Spleen (tissue), 11 donors: ENCODE data around the gene SEC23IP. TPM values are rescaled to one million over a fixed set of nuclear protein-coding genes. Genes with fewer than 3 reads are reported as not detected.
A peak's percentile ranks its signal among the peaks of the same experiment; 100 is the strongest.

Experiments used
- DNase-seq: peaks from one replicate; pipeline ENCODE4 v3.0.0-alpha.2; 2020
- H3K27ac ChIP-seq, 8 donors: fragments of 200-600 bp; sonication (generic) in 7 of 8; 1 replicate in 4 of 8; 2 replicates in 4 of 8; pipeline versions ENCODE4 v1.5.0 to v1.8.0; 2016 to 2021; ENCODE audit warnings: inconsistent platforms in 4 of 8, mild to moderate bottlenecking in 4 of 8, moderate library complexity in 1 of 8
- H3K27me3 ChIP-seq, 7 donors: fragments of 200-600 bp; sonication (generic) in 6 of 7; replicated peaks in 1 of 7; 1 replicate in 4 of 7; 2 replicates in 3 of 7; pipeline versions ENCODE4 v1.5.0 to v1.8.0; 2016 to 2021; ENCODE audit warnings: inconsistent platforms in 3 of 7, mild to moderate bottlenecking in 1 of 7
- H3K36me3 ChIP-seq, 6 donors: fragments of 200-600 bp; sonication (generic) in 5 of 6; 1 replicate in 4 of 6; 2 replicates in 2 of 6; pipeline versions ENCODE4 v1.5.0 to v1.8.0; 2016 to 2021; ENCODE audit warnings: inconsistent platforms in 2 of 6
- H3K4me1 ChIP-seq, 6 donors: fragments of 200-600 bp; sonication (generic) in 5 of 6; 1 replicate in 3 of 6; 2 replicates in 3 of 6; pipeline versions ENCODE4 v1.5.0 to v1.8.0; 2016 to 2021; ENCODE audit warnings: inconsistent platforms in 3 of 6
- H3K4me3 ChIP-seq, 8 donors: fragments of 200-600 bp; sonication (generic) in 7 of 8; 1 replicate in 4 of 8; 2 replicates in 4 of 8; pipeline versions ENCODE4 v1.5.0 to v1.8.0; 2016 to 2021; ENCODE audit warnings: inconsistent platforms in 4 of 8, mild to moderate bottlenecking in 4 of 8, moderate library complexity in 2 of 8
- H3K9me3 ChIP-seq, 8 donors: fragments of 200-600 bp; sonication (generic) in 7 of 8; 1 replicate in 4 of 8; 2 replicates in 4 of 8; pipeline versions ENCODE4 v1.5.0 to v1.8.0; 2016 to 2021; ENCODE audit warnings: inconsistent platforms in 4 of 8
- POLR2A ChIP-seq, 3 donors: fragments of 450-650 bp; IDR thresholded peaks; one replicate each; pipeline ENCODE4 v1.5.1; 2017; ENCODE audit warnings: antibody characterized with exemption in 3 of 3, mild to moderate bottlenecking in 1 of 3
- POLR2AphosphoS5 ChIP-seq, 3 donors: sonication (generic); formaldehyde crosslinking; IDR thresholded peaks; one replicate each; pipeline ENCODE4 v1.5.1; 2017; ENCODE audit warnings: antibody characterized with exemption in 3 of 3
- WGBS, 5 donors: extraction: QIAGEN DNeasy Blood & Tissue Kit in 3 of 5; methylation state at CpG; one replicate each; pipeline versions ENCODE4 v1.1.5 to v1.1.7; 2013 to 2018; 5-methylcytosine and 5-hydroxymethylcytosine counted together
- intact Hi-C: fragments of 100-400 bp; cut with DNase I; formaldehyde crosslinking; loops from one replicate; pipeline ENCODE4 v1.15.0; 2023; ENCODE audit warnings: low total_unique reads
- polyA plus RNA-seq, 3 donors: library from polyadenylated mRNA; stranded (reverse); fragments of 200-250 nt; gene quantifications; one replicate each; pipeline ENCODE4 v1.2.1, GENCODE V29; 2013
- total RNA-seq, 7 donors: library from RNA; depleted of rRNA in 3 of 7; stranded (reverse); fragments of >200 nt in 3 of 7; fragmentation: NEBNext Ultra II Directional in 4 of 7; extraction: Animal tissue kit (Norgen Biotek cat#: 25700) in 4 of 7; gene quantifications; one replicate each; pipeline versions ENCODE4 v1.1.0 to v1.2.1, GENCODE V29; 2016 to 2021
- TF ChIP-seq, protein P1 (sequence below), 11 experiments: fragments of 200-600 bp in 7 of 11; fragments of 450-650 bp in 4 of 11; sonication (generic) in 4 of 11; IDR thresholded peaks in 8 of 11; conservative IDR thresholded peaks in 3 of 11; 1 replicate in 7 of 11; 2 replicates in 4 of 11; pipeline versions ENCODE4 v1.4.0 to v1.8.0; 2016 to 2021; ENCODE audit warnings: antibody characterized with exemption in 11 of 11, inconsistent platforms in 4 of 11, mild to moderate bottlenecking in 1 of 11
- donor health status: healthy with polysubstance abuse.
- donor health status: DM: no; HTN: no; CAD: no; lungs with moderate emphysema.
- donor health status: DM: no; HTN: no; CAD: no.
- donor health status: Bipolar disorder and iron deficiency.
- donor health status: healthy.
- donor health status: DM: no; HTN: no; CAD: no.
- donor health status: DM: yes; HTN: yes; CAD: no.

SEC23IP gene
- total and polyA plus RNA-seq, 10 donors = 6.8 to 59.9 (median 33.8) TPM

- DNase-seq = no peak
- WGBS, 5 donors = 73 to 89% (median 80%) methylated on average over 1 of the region's 1 CpG
- Histone ChIP-seq H3K9me3 (no peaks in the 10 kb centered on the region), H3K36me3 (peaks cover 0 to 61% (median 43%) of the 10 kb centered on the region in 6 donors), H3K4me3 (no peak overlapping the region), H3K4me1 (peaks cover 0 to 40% (median 22%) of the 10 kb centered on the region in 6 donors), H3K27me3 (no peaks in the 10 kb centered on the region), H3K27ac (no peak overlapping the region)
- TF ChIP-seq POLR2AphosphoS5 (IDR thresholded peaks at IDR 0.05) (no peak), POLR2A (IDR thresholded peaks at IDR 0.05) (no peak)
- TF ChIP-seq, protein P1, sequence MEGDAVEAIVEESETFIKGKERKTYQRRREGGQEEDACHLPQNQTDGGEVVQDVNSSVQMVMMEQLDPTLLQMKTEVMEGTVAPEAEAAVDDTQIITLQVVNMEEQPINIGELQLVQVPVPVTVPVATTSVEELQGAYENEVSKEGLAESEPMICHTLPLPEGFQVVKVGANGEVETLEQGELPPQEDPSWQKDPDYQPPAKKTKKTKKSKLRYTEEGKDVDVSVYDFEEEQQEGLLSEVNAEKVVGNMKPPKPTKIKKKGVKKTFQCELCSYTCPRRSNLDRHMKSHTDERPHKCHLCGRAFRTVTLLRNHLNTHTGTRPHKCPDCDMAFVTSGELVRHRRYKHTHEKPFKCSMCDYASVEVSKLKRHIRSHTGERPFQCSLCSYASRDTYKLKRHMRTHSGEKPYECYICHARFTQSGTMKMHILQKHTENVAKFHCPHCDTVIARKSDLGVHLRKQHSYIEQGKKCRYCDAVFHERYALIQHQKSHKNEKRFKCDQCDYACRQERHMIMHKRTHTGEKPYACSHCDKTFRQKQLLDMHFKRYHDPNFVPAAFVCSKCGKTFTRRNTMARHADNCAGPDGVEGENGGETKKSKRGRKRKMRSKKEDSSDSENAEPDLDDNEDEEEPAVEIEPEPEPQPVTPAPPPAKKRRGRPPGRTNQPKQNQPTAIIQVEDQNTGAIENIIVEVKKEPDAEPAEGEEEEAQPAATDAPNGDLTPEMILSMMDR (IDR thresholded peaks at IDR 0.05 in 8 of 11, conservative IDR thresholded peaks at IDR 0.05 in 3 of 11) = no peak
- intact Hi-C loops = loop anchor here (5.0 kb wide), 2 partner anchors 106 to 171 kb away; no protein-coding TSS in a partner anchor
These were observed 34.5 kb upstream of the SEC23IP start for GRCh38 chr10:119858063-119858462.

GRCh38 chr10:119859420-119860258 is 32.9 kb upstream of the SEC23IP start:
- TF ChIP-seq POLR2A (IDR thresholded peaks at IDR 0.05) (no peak), POLR2AphosphoS5 (IDR thresholded peaks at IDR 0.05) (no peak)
- TF ChIP-seq, protein P1 (IDR thresholded peaks at IDR 0.05 in 8 of 11, conservative IDR thresholded peaks at IDR 0.05 in 3 of 11) = peak in 9 of 11 experiments; percentile 35 to 66 (median 58)
- H3K4me3 ChIP-seq = no peak overlapping the region
- DNase-seq = no peak
- peaks cover 0 to 12% (median 9%) of the 10 kb centered on the region in 8 donors for H3K9me3 ChIP-seq
- peaks cover 0 to 45% (median 29%) of the 10 kb centered on the region in 6 donors for H3K36me3 ChIP-seq
- WGBS, 5 donors = 59 to 78% (median 77%) methylated on average over 1 of the region's 1 CpG
- peak overlapping the region in 2 of 8 donors; percentile 4 to 11 for H3K27ac ChIP-seq
- peaks cover 0 to 49% (median 22%) of the 10 kb centered on the region in 6 donors for H3K4me1 ChIP-seq
- intact Hi-C loops = loop anchor here (5.0 kb wide), 2 partner anchors 107 to 172 kb away; no protein-coding TSS in a partner anchor
- H3K27me3 ChIP-seq = no peaks in the 10 kb centered on the region

GRCh38 chr10:119860866-119861607 is 31.5 kb upstream of the SEC23IP start:
- no peak overlapping the region for H3K4me3 ChIP-seq
- DNase-seq = no peak
- H3K27me3 ChIP-seq = no peaks in the 10 kb centered on the region
- H3K27ac ChIP-seq = no peak overlapping the region
- peaks cover 0 to 62% (median 24%) of the 10 kb centered on the region in 6 donors for H3K4me1 ChIP-seq
- peaks cover 0 to 37% (median 17%) of the 10 kb centered on the region in 6 donors for H3K36me3 ChIP-seq
- TF ChIP-seq, protein P1 (IDR thresholded peaks at IDR 0.05 in 8 of 11, conservative IDR thresholded peaks at IDR 0.05 in 3 of 11) = no peak
- TF ChIP-seq POLR2AphosphoS5 (IDR thresholded peaks at IDR 0.05) (no peak), POLR2A (IDR thresholded peaks at IDR 0.05) (no peak)
- intact Hi-C loops = no loop called here
- WGBS, 5 donors = 67 to 82% (median 74%) methylated on average over 7 of the region's 7 CpGs
- H3K9me3 ChIP-seq = peaks cover 0 to 14% (median 9%) of the 10 kb centered on the region in 8 donors
